Gastroesophageal sphincter (tissue), 4 donors: Measurements from ENCODE around the gene KCNN4. TPM values are rescaled to one million over a fixed set of nuclear protein-coding genes. Genes with fewer than 3 reads are reported as not detected.

Source experiments
- ATAC-seq: fragments of 150-250 bp; one replicate; pipeline ENCODE4 v1.9.1; 2016; ENCODE audit warnings: mild to moderate bottlenecking, moderate library complexity
- H3K27ac ChIP-seq, 4 donors: fragments of 200-600 bp; sonication (generic) in 3 of 4; 1 replicate in 3 of 4; 2 replicates in 1 of 4; pipeline ENCODE4 v1.5.1; 2016 to 2019
- H3K27me3 ChIP-seq: fragments of 200-600 bp; sonication (generic); one replicate; pipeline ENCODE4 v1.5.1; 2019
- H3K36me3 ChIP-seq, 2 donors: fragments of 200-600 bp; sonication (generic); one replicate each; pipeline ENCODE4 v1.5.1; 2019; ENCODE audit warnings: control low read depth in 1 of 2
- H3K4me1 ChIP-seq, 3 donors: fragments of 200-600 bp; sonication (generic); 1 replicate in 2 of 3; 2 replicates in 1 of 3; pipeline ENCODE4 v1.5.1; 2016 to 2019; ENCODE audit warnings: control low read depth in 2 of 3
- H3K4me3 ChIP-seq, 2 donors: fragments of 200-600 bp; sonication (generic); one replicate each; pipeline ENCODE4 v1.5.1; 2019; ENCODE audit warnings: mild to moderate bottlenecking in 1 of 2, moderate library complexity in 1 of 2
- H3K9me3 ChIP-seq, 3 donors: fragments of 200-600 bp; sonication (generic); one replicate each; pipeline ENCODE4 v1.5.1; 2017 to 2019; ENCODE audit warnings: control low read depth in 2 of 3
- EP300 ChIP-seq: sonication (generic); formaldehyde crosslinking; IDR thresholded peaks from one replicate; pipeline ENCODE4 v1.6.1; 2017; ENCODE audit warnings: antibody characterized with exemption, mild to moderate bottlenecking
- POLR2A ChIP-seq, 2 donors: fragments of 450-650 bp; IDR thresholded peaks; one replicate each; pipeline ENCODE4 v1.6.1; 2017; ENCODE audit warnings: antibody characterized with exemption in 2 of 2, mild to moderate bottlenecking in 2 of 2, moderate library complexity in 1 of 2
- POLR2AphosphoS5 ChIP-seq: sonication (generic); formaldehyde crosslinking; IDR thresholded peaks from one replicate; pipeline ENCODE4 v1.6.1; 2017; ENCODE audit warnings: antibody characterized with exemption
- WGBS, 2 donors: methylation state at CpG; one replicate each; pipeline ENCODE4 v1.1.5; 2018; ENCODE audit warnings: low coverage in 1 of 2; 5-methylcytosine and 5-hydroxymethylcytosine counted together
- total RNA-seq, 4 donors: library from RNA; depleted of rRNA; stranded (reverse); fragments of >200 nt; gene quantifications; one replicate each; pipeline ENCODE4 v1.1.0, GENCODE V29; 2016
- TF ChIP-seq, protein P1 (sequence below), 4 experiments: fragments of 200-600 bp in 2 of 4; fragments of 450-650 bp in 2 of 4; sonication (generic) in 1 of 4; IDR thresholded peaks; one replicate each; pipeline ENCODE4 v1.5.1; 2017 to 2019; ENCODE audit warnings: antibody characterized with exemption in 4 of 4, mild to moderate bottlenecking in 2 of 4, moderate library complexity in 2 of 4

Gene KCNN4
- total RNA-seq, 4 donors from 2014 or later = 1.8 to 7.1 (median 3.4) TPM

DNA sequence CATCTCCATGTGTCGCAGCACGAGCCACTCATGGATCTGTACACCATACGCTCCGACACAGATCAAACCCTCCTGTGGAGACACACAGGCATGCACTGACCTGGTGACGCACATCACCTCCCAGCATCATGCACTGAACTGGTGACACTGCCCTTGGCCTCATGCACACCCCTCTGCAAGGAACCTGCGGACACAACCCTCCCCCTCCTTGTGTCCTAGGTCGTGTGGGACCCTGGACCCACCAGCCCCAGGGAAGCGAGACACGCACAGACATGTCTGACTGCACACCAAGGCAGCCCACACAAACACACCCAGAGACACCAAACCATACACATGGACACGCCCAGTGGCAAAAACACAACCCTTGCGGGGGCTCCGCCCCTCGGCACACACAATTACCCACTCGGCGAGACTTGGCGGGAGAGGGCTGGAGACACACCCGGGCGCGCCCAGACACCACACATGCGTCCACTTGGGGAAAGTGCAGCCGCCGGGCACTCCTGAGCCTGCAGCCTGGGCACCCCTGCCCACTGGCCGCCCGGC is 2.0 kb upstream of the KCNN4 start:
- H3K27ac ChIP-seq = no peak overlapping the region
- TF ChIP-seq POLR2A (IDR thresholded peaks at IDR 0.05) (no peak), POLR2AphosphoS5 (no peak)
- TF ChIP-seq, protein P1, sequence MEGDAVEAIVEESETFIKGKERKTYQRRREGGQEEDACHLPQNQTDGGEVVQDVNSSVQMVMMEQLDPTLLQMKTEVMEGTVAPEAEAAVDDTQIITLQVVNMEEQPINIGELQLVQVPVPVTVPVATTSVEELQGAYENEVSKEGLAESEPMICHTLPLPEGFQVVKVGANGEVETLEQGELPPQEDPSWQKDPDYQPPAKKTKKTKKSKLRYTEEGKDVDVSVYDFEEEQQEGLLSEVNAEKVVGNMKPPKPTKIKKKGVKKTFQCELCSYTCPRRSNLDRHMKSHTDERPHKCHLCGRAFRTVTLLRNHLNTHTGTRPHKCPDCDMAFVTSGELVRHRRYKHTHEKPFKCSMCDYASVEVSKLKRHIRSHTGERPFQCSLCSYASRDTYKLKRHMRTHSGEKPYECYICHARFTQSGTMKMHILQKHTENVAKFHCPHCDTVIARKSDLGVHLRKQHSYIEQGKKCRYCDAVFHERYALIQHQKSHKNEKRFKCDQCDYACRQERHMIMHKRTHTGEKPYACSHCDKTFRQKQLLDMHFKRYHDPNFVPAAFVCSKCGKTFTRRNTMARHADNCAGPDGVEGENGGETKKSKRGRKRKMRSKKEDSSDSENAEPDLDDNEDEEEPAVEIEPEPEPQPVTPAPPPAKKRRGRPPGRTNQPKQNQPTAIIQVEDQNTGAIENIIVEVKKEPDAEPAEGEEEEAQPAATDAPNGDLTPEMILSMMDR (IDR thresholded peaks at IDR 0.05) = no peak
- H3K4me1 ChIP-seq = peaks cover 0 to 29% (median 12%) of the 10 kb centered on the region in 3 donors
- no peaks in the 10 kb centered on the region for H3K36me3 ChIP-seq
- H3K27me3 ChIP-seq = peaks cover 57% of the 10 kb centered on the region
- no peaks in the 10 kb centered on the region for H3K9me3 ChIP-seq
- ATAC-seq = no peak
- 80 to 83% methylated on average over 2 to 3 of the region's 24 CpGs for WGBS, 2 donors
- no peak overlapping the region for H3K4me3 ChIP-seq

DNA sequence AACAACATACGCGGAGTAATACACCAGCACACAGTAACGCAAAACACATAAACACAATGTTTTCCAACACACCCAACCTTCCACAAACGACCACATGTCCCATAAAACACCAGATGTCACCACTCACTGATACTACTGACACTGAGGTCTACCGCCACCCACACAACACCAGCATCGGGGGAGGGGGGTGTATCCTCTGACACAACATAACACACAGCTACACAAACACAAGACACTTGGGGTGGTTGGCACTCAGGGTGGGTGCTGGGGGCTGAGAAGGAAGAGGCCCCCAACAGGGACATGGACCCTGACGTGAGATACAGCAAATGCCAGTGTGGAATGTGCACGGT is 1.5 kb upstream of the KCNN4 start:
- Histone ChIP-seq H3K9me3 (no peaks in the 10 kb centered on the region), H3K27ac (no peak overlapping the region), H3K27me3 (peaks cover 57% of the 10 kb centered on the region), H3K4me3 (no peak overlapping the region), H3K4me1 (peaks cover 0 to 33% (median 13%) of the 10 kb centered on the region in 3 donors), H3K36me3 (no peaks in the 10 kb centered on the region)
- WGBS, 2 donors = 50 to 53% methylated on average over 2 to 6 of the region's 8 CpGs
- no peak for ATAC-seq
- TF ChIP-seq POLR2AphosphoS5 = no peak
- TF ChIP-seq POLR2A (IDR thresholded peaks at IDR 0.05) = no peak
- TF ChIP-seq, protein P1 (IDR thresholded peaks at IDR 0.05) = no peak
- no peak for TF ChIP-seq EP300

DNA sequence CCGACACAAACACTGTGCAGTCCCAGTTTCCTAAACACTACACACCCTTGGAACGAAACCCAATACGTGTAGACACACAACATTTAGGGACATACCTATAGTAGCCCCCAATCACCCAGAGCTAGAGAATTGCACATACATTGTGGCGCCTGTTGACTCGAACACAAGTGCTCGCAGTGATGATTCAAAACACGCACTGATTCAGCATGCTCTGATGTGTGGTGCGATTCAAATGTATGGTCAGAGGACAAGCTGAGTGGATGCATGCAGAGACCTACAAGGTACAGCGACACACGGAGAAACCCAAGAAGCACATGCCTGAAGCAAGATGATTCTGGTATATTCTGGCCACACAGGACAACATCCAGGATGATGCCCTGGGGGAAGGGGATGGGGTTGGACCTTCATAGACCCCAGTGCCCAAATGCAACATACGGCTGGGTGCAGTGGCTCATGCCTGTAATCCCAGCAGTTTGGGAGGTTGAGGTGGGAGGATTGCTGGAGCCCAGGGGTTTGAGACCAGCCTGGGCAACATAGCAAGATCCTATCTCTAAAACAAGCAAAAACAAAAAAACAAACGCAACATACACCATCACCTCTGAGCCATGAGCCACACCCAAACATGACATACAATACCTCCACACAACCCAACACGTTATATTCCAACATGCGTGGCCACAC is 997 bp upstream of the KCNN4 start:
- WGBS, 2 donors = 87 to 90% methylated on average over 11 to 12 of the region's 14 CpGs
- no peak overlapping the region for H3K27ac ChIP-seq
- no peak overlapping the region for H3K4me3 ChIP-seq

DNA sequence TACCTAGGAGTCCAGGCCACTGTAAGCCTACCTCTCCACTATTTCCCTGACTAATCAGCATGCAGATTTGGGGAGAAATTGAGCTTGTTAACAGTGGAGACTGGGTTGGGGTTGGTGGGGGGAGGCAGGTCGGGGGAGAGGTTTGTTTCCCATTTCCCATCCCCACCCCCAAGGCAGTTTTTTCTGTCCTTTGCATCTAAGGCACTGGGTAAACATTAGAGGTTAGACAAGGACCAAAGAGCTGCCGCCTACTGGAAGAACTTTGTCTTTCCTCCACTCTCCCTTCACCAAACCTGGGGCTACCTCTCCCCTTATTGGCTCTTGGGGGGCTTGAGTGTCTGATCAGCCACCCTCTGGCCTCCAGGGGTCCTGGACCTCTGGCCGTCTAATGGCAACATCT is 953 bp downstream of the KCNN4 start:
- peak overlapping the region in 2 of 4 donors; percentile 24 to 53 for H3K27ac ChIP-seq
- TF ChIP-seq, protein P1 (IDR thresholded peaks at IDR 0.05) = no peak
- TF ChIP-seq POLR2A (IDR thresholded peaks at IDR 0.05) (no peak), POLR2AphosphoS5 (no peak), EP300 (no peak)
- 55% methylated on average over 2 of the region's 3 CpGs; no CpG with 5 or more reads in 1 of the 2 donors for WGBS, 2 donors
- peaks cover 0 to 35% (median 16%) of the 10 kb centered on the region in 3 donors for H3K4me1 ChIP-seq
- no peaks in the 10 kb centered on the region for H3K36me3 ChIP-seq
- no peak for ATAC-seq
- no peak overlapping the region for H3K4me3 ChIP-seq
- H3K9me3 ChIP-seq = no peaks in the 10 kb centered on the region
- peaks cover 74% of the 10 kb centered on the region for H3K27me3 ChIP-seq

More for the DNA sequence above, 997 bp upstream of the KCNN4 start:
- no peaks in the 10 kb centered on the region for H3K9me3 ChIP-seq
- H3K27me3 ChIP-seq = peaks cover 59% of the 10 kb centered on the region
- TF ChIP-seq, protein P1 (IDR thresholded peaks at IDR 0.05) = no peak
- TF ChIP-seq POLR2A (IDR thresholded peaks at IDR 0.05) = no peak
- no peak for TF ChIP-seq POLR2AphosphoS5
- no peak for TF ChIP-seq EP300
- H3K36me3 ChIP-seq = no peaks in the 10 kb centered on the region
- H3K4me1 ChIP-seq = peaks cover 0 to 33% (median 13%) of the 10 kb centered on the region in 3 donors
- no peak for ATAC-seq
